OCI-LY1 (cell line): ENCODE measurements around the gene NUMB.

Experiments
- EZH2 ChIP-seq: fragments of 200-600 bp; sonication (generic), shearing (Covaris generic); IDR thresholded peaks from 2 replicates; pipeline ENCODE4 v1.8.0; 2017; ENCODE audit warnings: borderline replicate concordance, mixed run types, mild to moderate bottlenecking, antibody characterized with exemption, low read length, moderate library complexity, mixed read lengths
- TF ChIP-seq, protein P1 (sequence below): fragments of 200-600 bp; sonication (generic), shearing (Covaris generic); IDR thresholded peaks from 2 replicates; pipeline ENCODE4 v1.5.1; 2017; ENCODE audit warnings: mild to moderate bottlenecking, antibody characterized with exemption, low read length, moderate library complexity, mixed read lengths

DNA sequence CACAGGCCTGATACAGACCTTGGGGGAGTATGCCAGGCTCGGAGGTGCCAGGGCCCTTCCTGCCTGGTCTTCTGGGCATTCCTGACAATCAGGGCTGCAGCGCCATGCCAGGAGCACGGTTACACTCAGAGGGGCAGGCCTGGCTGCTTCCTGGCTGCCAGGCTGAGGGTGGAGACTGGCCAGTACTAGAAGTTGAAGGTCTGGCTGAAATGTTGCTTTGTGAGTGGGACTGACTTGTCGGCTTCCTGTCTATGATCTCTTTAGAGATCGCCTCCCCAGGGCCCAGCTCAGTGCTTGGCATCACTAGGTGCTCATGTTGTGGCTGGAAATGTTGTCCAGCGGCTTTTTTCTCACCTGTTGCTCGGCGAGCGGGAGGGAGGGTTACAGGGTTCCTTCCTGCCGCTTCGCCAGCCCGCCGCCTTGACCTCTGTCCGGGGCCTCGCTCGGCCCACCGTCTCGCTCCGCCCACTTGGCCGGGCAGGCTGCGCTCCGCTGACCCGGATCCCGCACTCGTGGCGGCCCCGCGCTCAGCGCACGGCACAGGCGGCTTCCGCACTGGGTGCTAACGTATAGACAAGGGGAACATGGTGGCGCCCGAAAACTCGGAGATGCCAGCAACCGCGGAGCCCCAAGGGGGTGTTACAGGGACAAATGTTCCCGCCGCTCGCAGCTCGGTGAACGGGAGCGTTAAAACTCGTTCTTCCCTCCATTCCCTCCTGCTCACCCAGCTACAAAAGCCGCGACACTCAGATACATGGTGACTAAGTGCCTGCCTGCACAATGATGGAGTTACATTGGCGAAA, 188.4 kb downstream of the NUMB start:
- TF ChIP-seq, protein P1, sequence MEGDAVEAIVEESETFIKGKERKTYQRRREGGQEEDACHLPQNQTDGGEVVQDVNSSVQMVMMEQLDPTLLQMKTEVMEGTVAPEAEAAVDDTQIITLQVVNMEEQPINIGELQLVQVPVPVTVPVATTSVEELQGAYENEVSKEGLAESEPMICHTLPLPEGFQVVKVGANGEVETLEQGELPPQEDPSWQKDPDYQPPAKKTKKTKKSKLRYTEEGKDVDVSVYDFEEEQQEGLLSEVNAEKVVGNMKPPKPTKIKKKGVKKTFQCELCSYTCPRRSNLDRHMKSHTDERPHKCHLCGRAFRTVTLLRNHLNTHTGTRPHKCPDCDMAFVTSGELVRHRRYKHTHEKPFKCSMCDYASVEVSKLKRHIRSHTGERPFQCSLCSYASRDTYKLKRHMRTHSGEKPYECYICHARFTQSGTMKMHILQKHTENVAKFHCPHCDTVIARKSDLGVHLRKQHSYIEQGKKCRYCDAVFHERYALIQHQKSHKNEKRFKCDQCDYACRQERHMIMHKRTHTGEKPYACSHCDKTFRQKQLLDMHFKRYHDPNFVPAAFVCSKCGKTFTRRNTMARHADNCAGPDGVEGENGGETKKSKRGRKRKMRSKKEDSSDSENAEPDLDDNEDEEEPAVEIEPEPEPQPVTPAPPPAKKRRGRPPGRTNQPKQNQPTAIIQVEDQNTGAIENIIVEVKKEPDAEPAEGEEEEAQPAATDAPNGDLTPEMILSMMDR: no peak
- no peak for TF ChIP-seq EZH2
